CD4-positive, alpha-beta T cell (primary cell): Measurements from ENCODE around the gene PCDH12. TPM values are rescaled to one million over a fixed set of nuclear protein-coding genes. Genes with fewer than 3 reads are reported as not detected.

ENCODE experiments used
- ATAC-seq: fragments of 200-7000 bp; cut with Tn5 transposase; one replicate; pipeline ENCODE4 v1.10.0; 2022; ENCODE audit warnings: mild to moderate bottlenecking; ENCODE audit not compliant: poor library complexity
- CTCF ChIA-PET: fragments of 350-600 bp; sonication (Branson Sonifier 250); formaldehyde crosslinking; loops from one replicate; lab custom pipeline; 2021; ENCODE audit warnings: antibody characterized with exemption, inconsistent platforms; lab: Charles Lee
- POLR2A ChIA-PET: fragments of 350-600 bp; sonication (Branson Sonifier 250); formaldehyde crosslinking; loops from one replicate; lab custom pipeline; 2021; ENCODE audit warnings: antibody characterized with exemption, inconsistent platforms; lab: Charles Lee
- DNase-seq, 14 experiments: peaks; one replicate each; pipeline ENCODE4 v3.0.0-alpha.2; 2013 to 2020; ENCODE audit warnings: mixed read lengths in 2 of 14
- H3K27ac ChIP-seq, 2 donors: one replicate each; pipeline versions ENCODE4 v1.5.1 to v1.7.0; 2013; ENCODE audit warnings: low read length in 2 of 2, low read depth in 1 of 2, mild to moderate bottlenecking in 1 of 2
- H3K27me3 ChIP-seq, 2 experiments: 1 replicate in 1 of 2; 2 replicates in 1 of 2; pipeline versions ENCODE4 v1.6.1 to v1.7.0; 2013; ENCODE audit warnings: low read length in 2 of 2, control low read depth in 1 of 2, mild to moderate bottlenecking in 1 of 2, moderate library complexity in 1 of 2; ENCODE audit not compliant: insufficient read depth in 2 of 2, control insufficient read depth in 1 of 2
- H3K36me3 ChIP-seq: one replicate; pipeline ENCODE4 v1.6.1; 2013; ENCODE audit warnings: low read length, control low read depth; ENCODE audit not compliant: insufficient read depth
- H3K4me1 ChIP-seq: one replicate; pipeline ENCODE4 v1.6.1; 2013; ENCODE audit warnings: low read length, control low read depth; ENCODE audit not compliant: insufficient read depth
- H3K4me3 ChIP-seq: one replicate; pipeline ENCODE4 v1.5.1; 2013; ENCODE audit warnings: mild to moderate bottlenecking, low read length, moderate library complexity
- H3K9me3 ChIP-seq, 2 experiments: 1 replicate in 1 of 2; 2 replicates in 1 of 2; pipeline versions ENCODE4 v1.6.1 to v1.7.0; 2013; ENCODE audit warnings: low read length in 2 of 2, mild to moderate bottlenecking in 2 of 2, control low read depth in 1 of 2, moderate library complexity in 1 of 2; ENCODE audit not compliant: control insufficient read depth in 1 of 2, insufficient read depth in 1 of 2
- H3K27ac Mint-ChIP-seq: one replicate; pipeline ENCODE4 v1.8.0; 2020; ENCODE audit warnings: mixed read lengths
- H3K27me3 Mint-ChIP-seq: one replicate; pipeline ENCODE4 v1.8.0; 2021; ENCODE audit warnings: mixed read lengths
- H3K36me3 Mint-ChIP-seq: one replicate; pipeline ENCODE4 v1.8.0; 2021; ENCODE audit warnings: low read depth, mixed read lengths
- H3K4me1 Mint-ChIP-seq: one replicate; pipeline ENCODE4 v1.8.0; 2021; ENCODE audit warnings: low read depth, mixed read lengths
- H3K4me3 Mint-ChIP-seq: one replicate; pipeline ENCODE4 v1.8.0; 2020; ENCODE audit warnings: mild to moderate bottlenecking, mixed read lengths
- H3K9me3 Mint-ChIP-seq: one replicate; pipeline ENCODE4 v1.8.0; 2020; ENCODE audit warnings: mixed read lengths
- CTCF ChIP-seq: fragments of 200-600 bp; IDR thresholded peaks from one replicate; pipeline ENCODE4 v1.8.0; 2022; ENCODE audit warnings: antibody characterized with exemption, mild to moderate bottlenecking
- intact Hi-C, 2 experiments: fragments of 100-400 bp; cut with DNase I in 1 of 2; cut with micrococcal nuclease in 1 of 2; formaldehyde crosslinking; loops; one replicate each; pipeline versions ENCODE4 v1.15.1 to v1.9.0; 2023 to 2025; cut with DNase I, micrococcal nuclease
- total RNA-seq, 174 experiments: library from RNA in 2 of 174; stranded (reverse) in 2 of 174; gene quantifications; one replicate each; pipeline ENCODE4 v1.2.3 and lab custom pipeline; 2021 to 2026

The PCDH12 gene
- total RNA-seq, 2 experiments from 2014 or later, result not detected

- no peaks in the 10 kb centered on the region for H3K27me3 ChIP-seq
- no peak for TF ChIP-seq CTCF
- H3K27ac ChIP-seq, result no peak overlapping the region
- Mint-ChIP-seq H3K27ac (no peak overlapping the region), H3K27me3 (no peaks in the 10 kb centered on the region), H3K9me3 (no peaks in the 10 kb centered on the region), H3K4me3 (no peak overlapping the region), H3K4me1 (peaks cover 50% of the 10 kb centered on the region), H3K36me3 (peaks cover 66% of the 10 kb centered on the region)
- ATAC-seq, result no peak
- CTCF ChIA-PET, result no interaction called here
- peaks cover 46% of the 10 kb centered on the region for H3K36me3 ChIP-seq
- no peaks in the 10 kb centered on the region for H3K9me3 ChIP-seq
- no peak for DNase-seq
- peaks cover 9% of the 10 kb centered on the region for H3K4me1 ChIP-seq
- H3K4me3 ChIP-seq, result no peak overlapping the region
- intact Hi-C loops, result loop anchor here in 1 of 2 experiments (5.0 kb wide), 1 partner anchor 38 kb away; the partner anchor contains the start of gene GNPDA1
- POLR2A ChIA-PET, result no interaction called here
Observed at GRCh38 chr5:141973871-141974595, 16.0 kb upstream of the PCDH12 start.

- no peak for ATAC-seq
- Histone ChIP-seq H3K27ac (peak overlapping the region; percentile 90 to 95), H3K36me3 (peaks cover 21% of the 10 kb centered on the region), H3K4me1 (peaks cover 15% of the 10 kb centered on the region), H3K9me3 (no peaks in the 10 kb centered on the region), H3K4me3 (peak overlapping the region; percentile 76), H3K27me3 (no peaks in the 10 kb centered on the region)
- H3K27me3 Mint-ChIP-seq, result no peaks in the 10 kb centered on the region
- no peak for TF ChIP-seq CTCF
- ChIA-PET CTCF (interaction anchor here (0.8 to 4.7 kb wide), 19 partner anchors 8 to 743 kb away, joined by 3 to 69 read pairs (median 4); partner anchors contain the start of genes DELE1 and GNPDA1), POLR2A (interaction anchor here (0.7 to 4.6 kb wide), 31 partner anchors 8 to 800 kb away, joined by 3 to 78 read pairs (median 9); partner anchors contain the start of genes ARAP3, ARHGAP26, DELE1 and FCHSD1)
- H3K4me1 Mint-ChIP-seq, result peaks cover 52% of the 10 kb centered on the region
- peaks cover 37% of the 10 kb centered on the region for H3K36me3 Mint-ChIP-seq
- peak in 2 of 14 experiments; percentile 40 to 42 for DNase-seq
- peak overlapping the region; percentile 98 for H3K4me3 Mint-ChIP-seq
- H3K27ac Mint-ChIP-seq, result peak overlapping the region; percentile 99
- intact Hi-C loops, result loop anchor here (2.0 to 5.0 kb wide), 2 partner anchors 42 to 45 kb away; partner anchors contain the start of gene GNPDA1 (in 1 of the 2)
- H3K9me3 Mint-ChIP-seq, result no peaks in the 10 kb centered on the region
Observed at GRCh38 chr5:141969783-141970771, 12.1 kb upstream of the PCDH12 start.
